ENCODE data around the gene DNAL4. TPM values are rescaled to one million over a fixed set of nuclear protein-coding genes. Genes with fewer than 3 reads are reported as not detected.

DNAL4 gene
- total and polyA plus RNA-seq, 2 of the 4 experiments (the other 2 are of a cell fraction): 6.1 to 12.1 TPM

GRCh38 chr22:38737302-38738060 is 56.5 kb downstream of the DNAL4 start:
- Histone ChIP-seq H2BK120ac (ENCODE audit: low read depth, low read length) (no peak overlapping the region), H2BK20ac (ENCODE audit: low read depth, low read length) (peak overlapping the region; percentile 28; the same call in 1 of the 2 replicates), H3K56ac (ENCODE audit: extremely low read depth, insufficient read depth, low read length) (no peak overlapping the region), H3K23ac (ENCODE audit: low read depth, low read length) (no peak overlapping the region), H3K9me3 (ENCODE audit: control insufficient read depth, insufficient read depth, low read length) (no peaks in the 10 kb centered on the region), H3K79me1 (ENCODE audit: low read depth in 1 of 2, low read length in 2 of 2) (peaks cover 0 to 24% of the 10 kb centered on the region in 2 experiments; a peak in 1 of 4 replicates), H3K4ac (ENCODE audit: low read depth, low read length) (no peak overlapping the region), H4K91ac (ENCODE audit: insufficient read depth, low read depth, low read length) (no peak overlapping the region), H3K9ac (ENCODE audit: low read depth, low read length) (no peak overlapping the region), H2BK15ac (ENCODE audit: low read depth, low read length) (no peak overlapping the region), H3K14ac (replicated peaks; ENCODE audit: low read depth, low read length) (no peak overlapping the region), H3K36me3 (ENCODE audit: control insufficient read depth, insufficient read depth, low read length) (peaks cover 81% of the 10 kb centered on the region), H4K20me1 (ENCODE audit: insufficient read depth, low read length) (peaks cover 18% of the 10 kb centered on the region), H3K27ac (ENCODE audit: insufficient read depth, low read length) (no peak overlapping the region), H4K5ac (ENCODE audit: low read depth, low read length) (no peak overlapping the region), H3K18ac (ENCODE audit: low read depth, low read length) (no peak overlapping the region), H2AFZ (replicated peaks; ENCODE audit: low read length, poor library complexity) (no peak overlapping the region), H2BK5ac (ENCODE audit: low read depth, low read length, poor library complexity, severe bottlenecking) (no peak overlapping the region), H4K8ac (ENCODE audit: low read depth in 2 of 2, low read length in 2 of 2) (no peak overlapping the region), H3K4me1 (ENCODE audit: control insufficient read depth, insufficient read depth, low read length) (peaks cover 5% of the 10 kb centered on the region), H2AK9ac (replicated peaks; ENCODE audit: low read depth, low read length, poor library complexity) (peak overlapping the region; percentile 57), H3K4me3 (ENCODE audit: insufficient read depth, low read depth, low read length) (no peak overlapping the region), H2AK5ac (ENCODE audit: low read depth, low read length) (no peak overlapping the region), H3K27me3 (ENCODE audit: control insufficient read depth, insufficient read depth, low read length) (no peaks in the 10 kb centered on the region), H3K4me2 (ENCODE audit: low read depth, low read length) (no peak overlapping the region), H3K9me1 (ENCODE audit: insufficient read depth, low read length) (no peaks in the 10 kb centered on the region)
- no TSS peak for BruUV-seq (replicated peaks)
- ChIA-PET CTCF (no interaction called here), POLR2A (ENCODE audit: unreplicated experiment) (interaction anchor here (0.5 kb wide), 1 partner anchor 96 kb away, joined by 11 read pairs; no protein-coding TSS in a partner anchor)
- ATAC-seq (ENCODE audit: low read depth) (no peak), DNase-seq (peak; percentile 49)
- in situ Hi-C loops (cut with MboI; ENCODE audit: low sequenced_read_pairs) (no loop called here), dilution Hi-C loops (cut with HindIII; ENCODE audit: low sequenced_read_pairs, unreplicated experiment) (no loop called here), intact Hi-C loops (cut with micrococcal nuclease) (no loop called here)
- WGBS, 2 experiments (ENCODE audit: extremely low coverage in 2 of 2, insufficient read length in 1 of 2): 90% methylated on average over 2 of the region's 21 CpGs; no CpG with 5 or more reads in 1 of the 2 experiments
- TF ChIP-seq USF2 (IDR thresholded peaks at IDR 0.05; ENCODE audit: low read depth, low read length) (no peak), BHLHE40 (IDR thresholded peaks at IDR 0.05; ENCODE audit: low read depth, low read length) (no peak), RFX5 (IDR thresholded peaks at IDR 0.05; ENCODE audit: low read depth, low read length) (no peak), MAFK (IDR thresholded peaks at IDR 0.05; ENCODE audit: low read depth, low read length) (no peak), RCOR1 (IDR thresholded peaks at IDR 0.05; ENCODE audit: insufficient replicate concordance, low read length) (no peak), MAZ (IDR thresholded peaks at IDR 0.05; ENCODE audit: borderline replicate concordance, low read depth, low read length) (no peak)
